CD8-positive, alpha-beta memory T cell (primary cell): ENCODE results near the gene ITPR2. TPM values are rescaled to one million over a fixed set of nuclear protein-coding genes. Genes with fewer than 3 reads are reported as not detected.

Source experiments
- CTCF ChIA-PET: fragments of 350-600 bp; sonication (Branson Sonifier 250); formaldehyde crosslinking; loops from one replicate; lab custom pipeline; 2021; ENCODE audit warnings: antibody characterized with exemption; lab: Charles Lee
- POLR2A ChIA-PET: fragments of 350-600 bp; sonication (Branson Sonifier 250); formaldehyde crosslinking; loops from one replicate; lab custom pipeline; 2021; ENCODE audit warnings: antibody characterized with exemption; lab: Charles Lee
- DNase-seq, 5 donors: peaks; one replicate each; pipeline versions ENCODE4 v3.0.0 to v3.0.0-alpha.2; 2020 to 2022; ENCODE audit warnings: mixed read lengths in 1 of 5
- H3K27ac ChIP-seq: one replicate; pipeline ENCODE4 v1.7.0; 2013; ENCODE audit warnings: low read depth, mild to moderate bottlenecking, low read length, moderate library complexity
- H3K27me3 ChIP-seq: 2 replicates; pipeline ENCODE4 v1.7.0; 2013; ENCODE audit warnings: low read length, mild to moderate bottlenecking; ENCODE audit not compliant: insufficient read depth, poor library complexity, severe bottlenecking
- H3K36me3 ChIP-seq: 2 replicates; pipeline ENCODE4 v1.7.0; 2013; ENCODE audit warnings: mild to moderate bottlenecking, low read length, moderate library complexity; ENCODE audit not compliant: insufficient read depth
- H3K4me1 ChIP-seq: 2 replicates; pipeline ENCODE4 v1.7.0; 2013; ENCODE audit warnings: mild to moderate bottlenecking, low read length, moderate library complexity; ENCODE audit not compliant: insufficient read depth
- H3K4me3 ChIP-seq: 2 replicates; pipeline ENCODE4 v1.7.0; 2013; ENCODE audit warnings: mild to moderate bottlenecking, low read length
- H3K9me3 ChIP-seq: 2 replicates; pipeline ENCODE4 v1.7.0; 2013; ENCODE audit warnings: mild to moderate bottlenecking, low read length
- H3K27ac Mint-ChIP-seq, 8 donors: one replicate each; pipeline ENCODE4 v1.8.0; 2020 to 2021; ENCODE audit warnings: mixed read lengths in 8 of 8, mild to moderate bottlenecking in 6 of 8, inconsistent platforms in 3 of 8, moderate library complexity in 3 of 8
- H3K27me3 Mint-ChIP-seq, 2 donors: one replicate each; pipeline ENCODE4 v1.8.0; 2020 to 2021; ENCODE audit warnings: mixed read lengths in 2 of 2, mild to moderate bottlenecking in 1 of 2, moderate library complexity in 1 of 2
- H3K36me3 Mint-ChIP-seq, 3 donors: one replicate each; pipeline ENCODE4 v1.8.0; 2020 to 2021; ENCODE audit warnings: mixed read lengths in 3 of 3, inconsistent platforms in 1 of 3, mild to moderate bottlenecking in 1 of 3
- H3K4me1 Mint-ChIP-seq, 3 donors: one replicate each; pipeline ENCODE4 v1.8.0; 2020 to 2021; ENCODE audit warnings: mixed read lengths in 3 of 3, inconsistent platforms in 1 of 3, mild to moderate bottlenecking in 1 of 3
- H3K4me3 Mint-ChIP-seq, 7 donors: one replicate each; pipeline ENCODE4 v1.8.0; 2020 to 2021; ENCODE audit warnings: mixed read lengths in 7 of 7, mild to moderate bottlenecking in 6 of 7, moderate library complexity in 4 of 7, inconsistent platforms in 2 of 7
- H3K9me3 Mint-ChIP-seq, 5 donors: one replicate each; pipeline ENCODE4 v1.8.0; 2020 to 2022; ENCODE audit warnings: mixed read lengths in 5 of 5, mild to moderate bottlenecking in 3 of 5, moderate library complexity in 2 of 5, inconsistent platforms in 1 of 5
- polyA plus RNA-seq: library from polyadenylated mRNA; unstranded; fragments of 300-500 nt; fragmentation: Illumina TruSeq; gene quantifications from one replicate; pipeline ENCODE4 v1.2.3, GENCODE V29; 2021
- total RNA-seq, 2 experiments: library from RNA; stranded (reverse); gene quantifications; one replicate each; pipeline ENCODE4 v1.2.3, GENCODE V29; 2021

The ITPR2 gene
- total and polyA plus RNA-seq, 3 experiments from 2014 or later: 13.0 to 29.4 (median 24.0) TPM

GRCh38 chr12:26696048-26696612 lies 136.9 kb downstream of the ITPR2 start:
- no peaks in the 10 kb centered on the region for H3K27me3 ChIP-seq
- no peaks in the 10 kb centered on the region for H3K9me3 Mint-ChIP-seq
- ChIA-PET CTCF (no interaction called here), POLR2A (no interaction called here)
- DNase-seq: no peak
- H3K36me3 ChIP-seq: no peaks in the 10 kb centered on the region
- H3K27ac ChIP-seq: no peak overlapping the region
- H3K27ac Mint-ChIP-seq: peak overlapping the region in 2 of 8 donors; percentile 9 to 30
- H3K4me3 Mint-ChIP-seq: no peak overlapping the region
- no peaks in the 10 kb centered on the region for H3K4me1 ChIP-seq
- no peaks in the 10 kb centered on the region for H3K27me3 Mint-ChIP-seq
- no peak overlapping the region for H3K4me3 ChIP-seq
- no peaks in the 10 kb centered on the region for H3K9me3 ChIP-seq
- H3K4me1 Mint-ChIP-seq: peaks cover 0 to 1% (median 0%) of the 10 kb centered on the region in 3 donors
- peaks cover 19 to 74% (median 55%) of the 10 kb centered on the region in 3 donors for H3K36me3 Mint-ChIP-seq

- H3K27me3 Mint-ChIP-seq: no peaks in the 10 kb centered on the region
- Histone ChIP-seq H3K9me3 (no peaks in the 10 kb centered on the region), H3K36me3 (no peaks in the 10 kb centered on the region), H3K4me3 (no peak overlapping the region), H3K27me3 (no peaks in the 10 kb centered on the region), H3K27ac (no peak overlapping the region), H3K4me1 (no peaks in the 10 kb centered on the region)
- no peak overlapping the region for H3K4me3 Mint-ChIP-seq
- H3K9me3 Mint-ChIP-seq: no peaks in the 10 kb centered on the region
- peaks cover 19 to 71% (median 58%) of the 10 kb centered on the region in 3 donors for H3K36me3 Mint-ChIP-seq
- peak overlapping the region in 1 of 8 donors; percentile 43 for H3K27ac Mint-ChIP-seq
- CTCF ChIA-PET: no interaction called here
- peaks cover 0 to 1% (median 0%) of the 10 kb centered on the region in 3 donors for H3K4me1 Mint-ChIP-seq
- no peak for DNase-seq
- POLR2A ChIA-PET: no interaction called here
These were observed 138.6 kb downstream of the ITPR2 start for GRCh38 chr12:26694402-26694801.

GRCh38 chr12:26692407-26692806 lies 140.6 kb downstream of the ITPR2 start:
- ChIA-PET CTCF (no interaction called here), POLR2A (no interaction called here)
- Mint-ChIP-seq H3K27ac (no peak overlapping the region), H3K9me3 (no peaks in the 10 kb centered on the region), H3K27me3 (no peaks in the 10 kb centered on the region), H3K4me3 (no peak overlapping the region), H3K36me3 (peaks cover 5 to 67% (median 41%) of the 10 kb centered on the region in 3 donors), H3K4me1 (peaks cover 0 to 1% (median 0%) of the 10 kb centered on the region in 3 donors)
- no peak for DNase-seq
- Histone ChIP-seq H3K9me3 (no peaks in the 10 kb centered on the region), H3K4me3 (no peak overlapping the region), H3K27me3 (no peaks in the 10 kb centered on the region), H3K36me3 (no peaks in the 10 kb centered on the region), H3K4me1 (no peaks in the 10 kb centered on the region), H3K27ac (no peak overlapping the region)

- Histone ChIP-seq H3K27me3 (no peaks in the 10 kb centered on the region), H3K27ac (no peak overlapping the region), H3K9me3 (no peaks in the 10 kb centered on the region), H3K4me1 (no peaks in the 10 kb centered on the region), H3K36me3 (no peaks in the 10 kb centered on the region), H3K4me3 (no peak overlapping the region)
- ChIA-PET POLR2A (no interaction called here), CTCF (no interaction called here)
- Mint-ChIP-seq H3K9me3 (no peaks in the 10 kb centered on the region), H3K4me3 (no peak overlapping the region), H3K27me3 (no peaks in the 10 kb centered on the region), H3K4me1 (peaks cover 0 to 1% (median 0%) of the 10 kb centered on the region in 3 donors), H3K36me3 (peaks cover 10 to 66% (median 38%) of the 10 kb centered on the region in 3 donors), H3K27ac (peak overlapping the region in 1 of 8 donors; percentile 13)
- no peak for DNase-seq
These were observed 141.6 kb downstream of the ITPR2 start for GRCh38 chr12:26691234-26691970.

- no peak overlapping the region for H3K4me3 Mint-ChIP-seq
- H3K27me3 Mint-ChIP-seq: no peaks in the 10 kb centered on the region
These were observed 142.4 kb downstream of the ITPR2 start for GRCh38 chr12:26690601-26691000.

GRCh38 chr12:26689281-26689841 lies 143.6 kb downstream of the ITPR2 start:
- Histone ChIP-seq H3K4me1 (no peaks in the 10 kb centered on the region), H3K4me3 (no peak overlapping the region), H3K36me3 (peaks cover 7% of the 10 kb centered on the region), H3K9me3 (no peaks in the 10 kb centered on the region), H3K27me3 (no peaks in the 10 kb centered on the region), H3K27ac (no peak overlapping the region)
- Mint-ChIP-seq H3K36me3 (peaks cover 16 to 62% (median 26%) of the 10 kb centered on the region in 3 donors), H3K27me3 (no peaks in the 10 kb centered on the region), H3K27ac (no peak overlapping the region), H3K4me3 (no peak overlapping the region), H3K4me1 (no peaks in the 10 kb centered on the region), H3K9me3 (no peaks in the 10 kb centered on the region)
- POLR2A ChIA-PET: no interaction called here
- DNase-seq: no peak
- CTCF ChIA-PET: no interaction called here

More at GRCh38 chr12:26690601-26691000, 142.4 kb downstream of the ITPR2 start:
- Histone ChIP-seq H3K4me1 (no peaks in the 10 kb centered on the region), H3K27ac (no peak overlapping the region), H3K27me3 (no peaks in the 10 kb centered on the region), H3K36me3 (peaks cover 1% of the 10 kb centered on the region), H3K9me3 (no peaks in the 10 kb centered on the region), H3K4me3 (no peak overlapping the region)
- H3K27ac Mint-ChIP-seq: peak overlapping the region in 1 of 8 donors; percentile 11
- no peaks in the 10 kb centered on the region for H3K9me3 Mint-ChIP-seq
- POLR2A ChIA-PET: no interaction called here
- CTCF ChIA-PET: no interaction called here
- no peaks in the 10 kb centered on the region for H3K4me1 Mint-ChIP-seq
- DNase-seq: no peak
- peaks cover 15 to 63% (median 35%) of the 10 kb centered on the region in 3 donors for H3K36me3 Mint-ChIP-seq

GRCh38 chr12:26688344-26688904 lies 144.6 kb downstream of the ITPR2 start:
- no peak overlapping the region for H3K4me3 Mint-ChIP-seq
- peak overlapping the region; percentile 10 for H3K27ac ChIP-seq
- H3K27me3 ChIP-seq: no peaks in the 10 kb centered on the region
- CTCF ChIA-PET: no interaction called here
- H3K4me3 ChIP-seq: no peak overlapping the region
- H3K36me3 Mint-ChIP-seq: peaks cover 24 to 61% (median 24%) of the 10 kb centered on the region in 3 donors
- H3K9me3 Mint-ChIP-seq: peaks cover 0 to 6% (median 0%) of the 10 kb centered on the region in 5 donors
- no peaks in the 10 kb centered on the region for H3K9me3 ChIP-seq
- no peak overlapping the region for H3K27ac Mint-ChIP-seq
- no peak for DNase-seq
- no peaks in the 10 kb centered on the region for H3K4me1 Mint-ChIP-seq
- POLR2A ChIA-PET: no interaction called here
- no peaks in the 10 kb centered on the region for H3K27me3 Mint-ChIP-seq
- H3K36me3 ChIP-seq: peaks cover 7% of the 10 kb centered on the region
- no peaks in the 10 kb centered on the region for H3K4me1 ChIP-seq

- Mint-ChIP-seq H3K9me3 (peaks cover 0 to 6% (median 0%) of the 10 kb centered on the region in 5 donors), H3K4me3 (no peak overlapping the region), H3K4me1 (no peaks in the 10 kb centered on the region), H3K27ac (peak overlapping the region in 1 of 8 donors; percentile 19), H3K27me3 (no peaks in the 10 kb centered on the region), H3K36me3 (peaks cover 29 to 63% (median 31%) of the 10 kb centered on the region in 3 donors)
- Histone ChIP-seq H3K27me3 (no peaks in the 10 kb centered on the region), H3K27ac (no peak overlapping the region), H3K9me3 (no peaks in the 10 kb centered on the region), H3K4me1 (no peaks in the 10 kb centered on the region), H3K4me3 (no peak overlapping the region), H3K36me3 (peaks cover 10% of the 10 kb centered on the region)
- DNase-seq: no peak
- POLR2A ChIA-PET: no interaction called here
- CTCF ChIA-PET: no interaction called here
These were observed 146.6 kb downstream of the ITPR2 start for GRCh38 chr12:26686408-26686807.
